Measurements from ENCODE around the gene PICK1.
"Not testable (repeated sequence)": the region's sequence is repeated elsewhere in the genome, so short reads cannot be mapped to it uniquely, and the experiment has no call there.

The PICK1 gene

GRCh38 chr22:38118747-38119146, 61.5 kb downstream of the PICK1 start:
- DNase-seq, result not testable (repeated sequence)

- DNase-seq, result no peak
Measured at GRCh38 chr22:38120359-38121110, 63.3 kb downstream of the PICK1 start.

GRCh38 chr22:38122616-38123015, 65.4 kb downstream of the PICK1 start:
- no peak for DNase-seq

GRCh38 chr22:38124236-38124974, 67.2 kb downstream of the PICK1 start:
- no peak for DNase-seq

GRCh38 chr22:38125038-38125610, 67.9 kb downstream of the PICK1 start:
- no peak for DNase-seq

Measured in DMS53 (cell line).